Stimulated activated CD4-positive, alpha-beta T cell treated with anti-CD3 and anti-CD28 coated beads, TNF-alpha, amount 100 ng/mL, for 48 hours (primary cell): ENCODE results near the gene DNER.
"Not testable (repeated sequence)": the region's sequence is repeated elsewhere in the genome, so short reads cannot be mapped to it uniquely, and the experiment has no call there.

Experiments used
- DNase-seq, 3 donors: peaks; one replicate each; pipeline ENCODE4 v3.0.0-alpha.2; 2020; ENCODE audit warnings: low read depth in 3 of 3

DNER gene

DNA sequence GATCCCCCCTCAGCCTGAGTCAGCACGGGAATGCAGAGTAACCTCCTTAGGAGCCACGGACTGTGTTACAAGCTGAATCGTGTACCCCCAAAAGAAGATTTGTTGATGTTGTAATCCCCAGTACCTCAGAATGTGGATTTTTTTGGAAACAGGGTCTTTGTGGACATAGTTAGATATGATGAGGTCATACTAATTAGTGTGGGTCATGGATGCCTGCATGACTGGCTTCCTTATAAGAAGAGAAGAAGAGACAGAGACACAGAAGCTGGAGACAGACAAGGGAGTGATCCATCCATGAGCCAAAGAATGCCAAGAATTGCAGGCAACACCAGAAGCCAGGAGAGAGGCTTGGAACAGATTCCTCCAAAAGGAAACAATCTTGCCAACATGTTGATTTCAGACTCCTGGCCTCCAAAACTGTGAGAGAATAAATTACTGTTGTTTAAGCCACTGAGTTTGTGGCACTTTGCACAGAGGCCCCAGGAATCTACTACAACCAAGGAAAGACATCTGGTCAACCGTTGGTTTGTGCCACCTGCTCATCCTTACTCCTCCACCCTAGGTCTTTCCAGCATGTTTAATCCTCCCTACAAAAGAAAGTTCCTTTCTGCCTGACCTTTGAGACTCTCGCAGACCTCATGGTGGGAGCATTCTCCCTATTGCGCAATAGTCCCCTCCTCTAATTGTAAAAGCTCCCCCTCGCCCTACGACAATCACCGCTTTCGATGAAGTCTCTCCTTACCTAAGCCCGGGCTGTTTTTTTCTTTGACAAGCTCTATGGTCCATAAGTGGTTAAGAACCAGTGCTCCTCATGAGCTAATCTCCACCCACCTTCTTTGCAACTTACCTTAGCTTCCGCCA lies 91.6 kb downstream of the DNER start:
- no peak for DNase-seq

DNA sequence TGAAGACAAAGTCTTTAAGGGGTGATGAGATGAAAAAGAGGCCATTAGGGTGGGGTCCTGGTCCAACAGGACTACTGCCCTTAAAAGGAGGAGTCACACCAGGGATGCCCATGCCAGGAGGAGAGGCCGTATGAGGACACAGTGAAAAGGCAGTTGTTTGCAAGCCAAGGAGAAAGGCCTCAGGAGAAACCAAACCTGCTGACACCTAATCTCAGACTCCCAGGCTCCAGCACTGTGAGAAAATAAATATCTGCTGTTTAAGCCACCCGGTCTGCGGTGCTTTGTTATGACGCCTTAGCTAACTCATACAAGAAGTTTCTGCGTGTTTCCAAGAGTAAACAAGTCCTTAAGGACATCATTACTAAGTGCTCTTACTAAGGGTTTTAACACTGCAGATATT lies 93.6 kb downstream of the DNER start:
- DNase-seq: no peak

DNA sequence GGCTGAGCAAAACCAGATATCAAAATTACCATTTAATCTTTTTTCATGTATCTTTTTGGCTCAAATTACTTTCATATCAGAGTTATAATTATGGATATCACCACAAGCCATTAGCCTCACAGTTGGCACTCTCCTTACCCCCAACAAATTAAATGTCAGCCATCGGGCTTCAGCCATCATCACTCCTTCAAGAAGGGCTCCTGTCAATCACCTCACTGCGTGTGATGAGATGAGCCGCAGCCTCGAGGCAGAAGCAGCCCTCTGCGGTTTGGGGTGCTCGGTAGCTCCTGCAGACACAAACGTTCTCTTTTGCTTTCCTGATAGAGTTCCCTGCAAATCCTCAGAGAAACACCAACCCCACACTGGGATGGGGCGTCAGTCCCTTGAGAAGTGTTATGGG lies 94.1 kb downstream of the DNER start:
- no peak for DNase-seq

- DNase-seq: no peak
Observed at GRCh38 chr2:229616433-229616832, 97.9 kb downstream of the DNER start.

- not testable (repeated sequence) for DNase-seq
Observed at GRCh38 chr2:229614021-229614420, 100.3 kb downstream of the DNER start.

- DNase-seq: no peak
Observed at GRCh38 chr2:229612384-229612971, 101.9 kb downstream of the DNER start.

GRCh38 chr2:229611360-229611759 lies 103.0 kb downstream of the DNER start:
- DNase-seq: no peak

- no peak for DNase-seq
Observed at GRCh38 chr2:229610872-229611271, 103.5 kb downstream of the DNER start.

- no peak for DNase-seq
Observed at GRCh38 chr2:229610333-229610732, 104.0 kb downstream of the DNER start.

- DNase-seq: no peak
Observed at GRCh38 chr2:229601936-229602335, 112.4 kb downstream of the DNER start.

DNA sequence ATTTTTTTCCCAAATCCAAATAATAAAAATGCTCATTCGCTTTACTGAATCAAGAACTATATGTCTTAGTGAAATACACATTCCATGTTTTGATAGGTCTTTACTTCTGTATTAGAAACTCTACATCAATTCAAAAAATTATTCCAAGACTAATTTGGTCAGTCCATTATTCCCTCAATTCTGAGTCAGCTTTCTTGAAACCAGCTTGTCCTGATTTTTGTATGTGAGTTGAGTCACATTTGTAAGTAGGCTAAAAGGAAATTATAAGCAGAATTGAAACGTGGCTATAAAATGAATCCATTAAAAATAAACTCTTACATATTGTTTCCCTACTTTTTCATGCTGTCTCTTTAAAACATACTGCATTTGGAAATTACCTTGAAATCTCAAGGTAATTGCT lies 113.0 kb downstream of the DNER start:
- no peak for DNase-seq

DNA sequence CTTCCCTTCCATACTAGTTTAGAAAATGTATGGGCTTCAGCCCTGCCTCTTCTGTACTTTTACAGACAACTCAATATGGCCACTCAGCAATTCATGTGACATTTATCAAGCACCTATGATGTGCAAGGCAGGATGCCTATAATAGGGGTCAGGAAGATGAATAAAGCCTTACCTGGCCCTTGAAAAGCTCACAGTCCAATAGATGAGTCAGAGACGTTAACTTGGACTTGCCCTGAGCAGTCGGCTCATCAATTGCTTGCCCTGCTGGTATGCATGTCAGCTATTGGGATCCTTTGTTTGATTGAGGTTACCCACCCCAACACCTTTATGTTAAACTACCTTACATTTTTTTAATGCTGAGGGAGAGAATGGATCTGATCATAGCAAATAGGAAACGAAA lies 116.1 kb downstream of the DNER start:
- no peak for DNase-seq

DNA sequence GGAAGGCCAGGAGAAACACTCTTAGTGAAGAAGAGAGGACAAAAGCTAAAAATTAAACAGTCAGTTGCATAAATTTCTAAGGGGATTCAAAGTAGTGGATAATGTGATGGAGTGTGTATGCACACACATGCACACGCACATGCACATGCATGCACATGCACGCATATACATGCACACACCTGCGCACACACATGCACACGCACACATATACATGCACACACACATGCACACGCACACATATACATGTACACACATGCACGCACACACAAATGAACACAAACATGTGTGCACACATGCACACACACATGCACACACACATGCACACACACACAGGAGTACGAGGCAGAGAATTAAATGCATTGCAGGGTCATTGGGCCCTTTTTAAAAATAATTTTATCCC lies 117.6 kb downstream of the DNER start:
- DNase-seq: no peak

DNA sequence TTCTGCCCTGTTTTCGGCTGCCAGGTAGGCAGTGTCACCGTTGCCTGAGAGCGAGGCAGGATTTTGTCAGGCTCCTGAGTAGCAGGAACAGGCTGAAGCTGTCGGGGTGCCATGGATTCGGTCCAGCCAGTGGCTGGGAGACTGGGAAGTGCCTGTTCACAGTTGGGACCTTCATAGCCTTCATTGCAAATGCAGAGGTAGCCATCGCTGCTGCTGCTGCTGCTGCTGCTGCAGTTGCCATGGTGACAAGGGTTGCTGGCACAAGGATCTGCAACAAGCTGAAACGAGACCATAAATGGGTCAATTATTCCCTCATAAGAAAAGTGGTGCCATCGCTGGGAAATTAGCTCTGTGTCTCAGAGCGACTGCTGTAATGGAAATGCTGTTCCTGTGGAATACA lies 122.7 kb downstream of the DNER start:
- DNase-seq: no peak

DNA sequence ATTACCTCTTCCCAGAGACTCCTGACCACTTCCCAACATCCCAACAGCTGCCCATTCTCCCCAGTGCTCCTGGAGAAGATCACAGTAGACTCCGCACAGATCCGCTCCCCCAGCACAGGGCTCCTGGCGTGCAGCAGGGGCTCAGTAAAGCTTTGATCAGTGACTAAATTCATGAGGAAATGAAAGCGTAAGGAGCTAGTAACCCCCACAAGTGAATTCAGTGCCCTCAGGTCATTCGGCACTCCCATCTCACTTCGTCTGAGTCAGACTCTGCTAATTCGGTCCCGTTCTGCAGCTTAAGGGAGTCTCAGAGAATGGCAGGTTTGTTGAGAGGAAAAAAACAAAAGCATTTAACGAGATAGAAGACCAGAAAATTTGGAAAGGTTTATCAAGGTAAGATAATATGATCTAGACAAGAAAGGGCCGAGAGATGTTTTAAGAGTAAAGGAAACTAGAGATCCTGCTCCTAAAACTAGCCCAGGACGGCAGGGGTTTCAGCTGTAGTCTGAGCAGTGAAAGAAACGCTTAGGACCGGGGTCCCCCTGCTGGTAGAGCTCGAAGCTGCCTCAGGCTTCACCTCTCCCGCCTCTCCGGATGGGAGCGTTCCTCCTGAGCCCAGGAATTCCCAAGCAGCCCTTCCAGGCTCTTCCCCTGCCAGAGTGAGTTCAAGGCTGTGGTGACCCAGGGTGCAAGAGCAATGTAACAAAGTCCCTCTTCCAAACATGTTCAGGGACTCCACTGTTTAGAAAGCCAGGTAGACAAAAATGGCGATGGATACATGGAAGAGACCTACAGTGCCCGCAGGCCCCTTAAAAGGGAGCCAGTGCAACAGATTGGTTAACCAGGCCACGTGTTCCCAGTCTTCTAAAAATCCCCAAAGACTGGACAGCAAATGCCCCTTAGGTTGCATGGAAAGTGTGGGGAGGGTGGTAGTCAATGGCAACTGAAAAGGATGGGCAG lies 127.3 kb downstream of the DNER start:
- DNase-seq: peak in 2 of 3 donors; percentile 4 to 15

DNA sequence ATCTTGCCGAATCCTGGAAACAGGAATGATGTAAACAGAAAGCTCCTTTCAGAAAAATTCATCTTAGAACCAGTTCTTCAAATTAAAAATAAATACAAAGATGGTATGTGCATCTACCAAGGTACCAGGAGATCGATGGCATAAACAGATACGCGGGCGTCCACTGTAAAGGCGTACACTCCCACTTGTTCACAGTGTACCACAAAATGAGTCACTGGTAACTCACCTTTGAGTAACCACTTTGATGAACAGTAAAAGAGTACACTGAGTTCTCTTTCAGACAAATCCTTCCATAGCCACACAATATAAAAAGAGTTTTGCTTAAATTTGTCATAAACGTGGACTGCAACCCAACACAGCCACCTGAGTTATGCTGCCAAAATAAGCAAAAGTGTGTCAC lies 128.3 kb downstream of the DNER start:
- no peak for DNase-seq

- DNase-seq: no peak
Observed at GRCh38 chr2:229582151-229582550, 132.2 kb downstream of the DNER start.

DNA sequence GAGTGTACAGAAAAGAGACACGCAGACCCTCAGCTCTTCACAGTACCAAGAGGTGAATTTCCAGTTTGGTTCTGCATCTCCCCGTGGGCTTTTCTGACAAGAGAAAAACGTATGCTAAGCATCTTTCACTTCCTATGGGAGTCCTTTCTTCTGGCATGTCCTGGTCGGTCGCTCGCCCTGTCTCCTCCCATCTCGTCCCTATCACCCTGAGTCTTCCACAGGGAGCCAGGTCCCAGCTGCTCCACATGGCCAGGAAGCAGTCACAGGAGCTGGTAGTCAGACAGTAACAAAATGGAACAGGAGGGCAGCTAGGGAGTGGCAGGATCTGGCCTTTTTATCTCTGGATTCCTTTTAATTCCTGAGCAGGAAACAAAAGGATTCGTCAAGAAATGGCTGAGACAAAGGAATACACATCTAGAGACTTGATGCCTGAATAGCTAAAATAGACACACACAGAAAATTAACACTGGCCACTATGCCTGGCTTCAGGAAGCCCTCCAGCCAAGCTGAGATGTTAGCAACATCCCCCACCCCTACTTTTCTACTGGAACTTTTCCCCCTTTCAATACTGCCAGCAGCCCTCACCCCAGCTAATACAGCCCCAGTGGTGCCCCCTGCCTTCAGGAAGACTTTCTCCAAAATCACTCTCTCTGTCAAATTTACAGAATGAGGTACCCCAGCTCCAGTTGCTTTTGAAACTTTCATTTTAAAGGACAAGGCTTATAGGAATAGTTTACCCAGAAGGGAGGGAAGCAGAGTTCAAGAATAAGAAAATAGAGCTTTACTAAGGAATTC lies 136.1 kb downstream of the DNER start:
- DNase-seq: no peak

DNA sequence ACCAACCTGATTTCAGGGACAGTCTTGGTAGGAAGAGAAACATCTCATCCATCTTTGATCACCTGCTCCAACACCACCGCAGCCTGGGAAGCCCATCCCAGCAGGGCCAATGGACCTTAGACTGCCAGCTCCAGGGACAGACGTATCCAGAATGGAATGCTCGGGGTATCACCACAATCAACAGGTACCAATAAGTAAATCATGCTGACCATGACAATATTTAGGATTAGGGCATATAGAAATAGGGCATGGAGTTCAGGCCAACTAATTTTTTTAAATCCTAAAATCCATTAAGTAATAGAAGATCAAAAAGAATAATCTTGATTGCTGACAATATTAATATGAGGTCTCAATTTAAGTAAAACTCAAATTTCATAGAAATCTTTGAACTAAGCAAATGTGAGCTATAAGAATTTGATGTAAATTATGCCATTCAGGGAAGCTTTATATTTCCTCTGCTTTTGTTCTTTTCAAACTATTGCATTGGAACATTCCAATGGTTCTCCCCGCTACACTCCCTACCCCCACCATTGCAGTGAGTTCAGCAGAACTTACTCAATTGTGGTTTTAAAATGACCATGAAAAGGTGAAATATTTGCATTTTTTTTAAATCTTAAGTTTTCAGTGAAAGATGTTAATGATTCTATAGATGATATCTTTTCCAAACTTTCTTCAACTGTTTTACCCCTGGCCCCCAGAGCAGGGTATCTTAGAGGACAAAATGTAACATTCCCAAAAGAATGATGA lies 138.6 kb downstream of the DNER start:
- DNase-seq: no peak

DNA sequence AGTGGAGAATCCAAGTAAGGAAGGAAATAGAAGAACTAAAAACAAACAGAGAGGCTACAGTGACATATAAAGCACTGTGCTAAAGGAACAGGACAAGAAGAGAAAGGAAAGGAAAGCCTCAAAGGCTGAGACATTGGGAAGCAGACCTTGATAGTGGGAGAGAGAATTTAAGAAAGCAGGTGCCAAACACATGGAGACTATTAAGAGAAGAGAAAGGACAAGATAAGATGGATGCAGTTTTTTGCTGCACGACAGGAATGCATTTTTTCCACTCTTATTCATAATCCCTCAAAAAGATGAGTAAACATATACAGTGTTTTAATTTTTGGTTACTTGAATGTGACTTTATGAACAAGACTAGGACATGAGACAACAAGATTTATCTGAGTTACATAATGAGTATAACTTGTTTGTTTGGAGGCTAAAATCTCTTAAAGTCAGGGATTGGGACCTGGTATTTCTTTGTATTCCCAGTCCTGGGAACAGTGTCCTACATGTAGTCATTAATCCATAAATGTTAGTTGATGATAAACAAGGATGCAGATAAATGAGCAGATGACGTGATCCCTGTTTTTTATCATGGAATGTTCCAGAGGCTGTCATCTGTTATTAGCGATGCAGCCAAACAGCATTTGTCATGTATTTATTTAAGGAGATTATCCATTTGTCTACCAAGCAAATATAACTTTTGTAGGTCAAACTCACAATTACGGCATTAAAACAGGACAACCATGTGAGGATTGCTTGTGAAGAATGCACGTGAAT lies 141.7 kb downstream of the DNER start:
- no peak for DNase-seq
